ENCODE data around the gene UBL3.

DNA sequence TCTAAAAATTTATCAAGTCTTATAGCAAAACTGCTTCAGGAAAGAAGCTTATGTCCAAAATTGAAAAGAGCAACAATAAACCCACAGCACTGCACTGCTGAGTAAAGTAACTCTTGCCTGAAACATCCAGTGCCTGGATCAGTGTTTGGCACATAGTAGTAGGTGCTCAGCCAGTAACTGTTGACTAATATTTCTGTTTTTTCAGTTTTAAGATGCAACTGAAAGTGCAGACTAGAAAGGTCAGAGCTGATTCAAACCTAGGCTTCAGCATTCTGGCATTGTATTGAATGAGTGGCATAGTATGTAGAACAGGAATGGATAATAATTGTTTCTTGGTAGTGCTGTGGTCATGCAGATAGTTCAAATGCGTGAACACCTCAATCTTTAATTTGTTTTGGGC, 67.6 kb downstream of the UBL3 start:
- TF ChIP-seq POLR2A (IDR thresholded peaks at IDR 0.05; ENCODE audit: low read depth, low read length) (no peak), POLR2AphosphoS5 (IDR thresholded peaks at IDR 0.05; ENCODE audit: low read depth, low read length) (no peak), TAF1 (IDR thresholded peaks at IDR 0.05; ENCODE audit: borderline replicate concordance, low read depth, low read length) (no peak)
